ENCODE measurements around the gene ARMH1. TPM values are rescaled to one million over a fixed set of nuclear protein-coding genes. Genes with fewer than 3 reads are reported as not detected.

Gene ARMH1
- total RNA-seq, 2 experiments from 2014 or later, result 162 to 165 TPM

GRCh38 chr1:44651069-44651468, 23.4 kb upstream of the ARMH1 start:
- intact Hi-C loops (cut with micrococcal nuclease), result no loop called here

GRCh38 chr1:44652445-44653106, 21.9 kb upstream of the ARMH1 start:
- DNase-seq, result peak; percentile 84
- Mint-ChIP-seq H3K36me3 (ENCODE audit: low read depth) (peaks cover 7% of the 10 kb centered on the region), H3K4me3 (no peak overlapping the region), H3K4me1 (ENCODE audit: low read depth) (no peaks in the 10 kb centered on the region), H3K9me3 (no peaks in the 10 kb centered on the region), H3K27ac (no peak overlapping the region), H3K27me3 (no peaks in the 10 kb centered on the region)
- ATAC-seq, result peak; percentile 98
- ChIA-PET CTCF (interaction anchor here (0.6 to 5.2 kb wide), 56 partner anchors 7 to 1091 kb away, joined by 3 to 156 read pairs (median 4); partner anchors contain the start of genes ARMH1, BTBD19, DMAP1 and TMEM53), POLR2A (interaction anchor here (0.7 to 3.7 kb wide), 8 partner anchors 10 to 274 kb away, joined by 3 to 22 read pairs (median 4); no protein-coding TSS in a partner anchor)
- peak; percentile 85 for TF ChIP-seq CTCF (IDR thresholded peaks at IDR 0.05)
- intact Hi-C loops (cut with micrococcal nuclease), result loop anchor here (2.0 kb wide), 1 partner anchor 44 kb away; no protein-coding TSS in a partner anchor

More at GRCh38 chr1:44651069-44651468, 23.4 kb upstream of the ARMH1 start:
- H3K27ac Mint-ChIP-seq, result no peak overlapping the region
- no peaks in the 10 kb centered on the region for H3K4me1 Mint-ChIP-seq (ENCODE audit: low read depth)
- DNase-seq (no peak), ATAC-seq (no peak)
- no peak for TF ChIP-seq CTCF (IDR thresholded peaks at IDR 0.05)
- ChIA-PET CTCF (interaction anchor here (0.8 to 5.2 kb wide), 11 partner anchors 9 to 434 kb away, joined by 3 to 156 read pairs (median 12); partner anchors contain the start of genes ARMH1 and TMEM53), POLR2A (interaction anchor here (1.1 to 3.7 kb wide), 5 partner anchors 11 to 70 kb away, joined by 3 to 22 read pairs (median 6); no protein-coding TSS in a partner anchor)
- peaks cover 7% of the 10 kb centered on the region for H3K36me3 Mint-ChIP-seq (ENCODE audit: low read depth)
- H3K27me3 Mint-ChIP-seq, result no peaks in the 10 kb centered on the region
- H3K9me3 Mint-ChIP-seq, result no peaks in the 10 kb centered on the region
- no peak overlapping the region for H3K4me3 Mint-ChIP-seq

- H3K27ac Mint-ChIP-seq, result no peak overlapping the region
- peak; percentile 41 for TF ChIP-seq CTCF (IDR thresholded peaks at IDR 0.05)
- H3K36me3 Mint-ChIP-seq (ENCODE audit: low read depth), result peaks cover 7% of the 10 kb centered on the region
- H3K4me1 Mint-ChIP-seq (ENCODE audit: low read depth), result no peaks in the 10 kb centered on the region
- ChIA-PET POLR2A (interaction anchor here (0.7 to 3.7 kb wide), 6 partner anchors 9 to 274 kb away, joined by 3 to 22 read pairs (median 12); no protein-coding TSS in a partner anchor), CTCF (interaction anchor here (0.6 to 5.2 kb wide), 46 partner anchors 10 to 1092 kb away, joined by 3 to 156 read pairs (median 4); partner anchors contain the start of genes ARMH1, BTBD19, DMAP1 and TMEM53)
- H3K27me3 Mint-ChIP-seq, result no peaks in the 10 kb centered on the region
- peak; percentile 7 for ATAC-seq
- intact Hi-C loops (cut with micrococcal nuclease), result loop anchor here (2.0 kb wide), 1 partner anchor 45 kb away; no protein-coding TSS in a partner anchor
- no peaks in the 10 kb centered on the region for H3K9me3 Mint-ChIP-seq
- DNase-seq, result no peak
- H3K4me3 Mint-ChIP-seq, result no peak overlapping the region
Measured at GRCh38 chr1:44653107-44653964, 21.2 kb upstream of the ARMH1 start.

DNA sequence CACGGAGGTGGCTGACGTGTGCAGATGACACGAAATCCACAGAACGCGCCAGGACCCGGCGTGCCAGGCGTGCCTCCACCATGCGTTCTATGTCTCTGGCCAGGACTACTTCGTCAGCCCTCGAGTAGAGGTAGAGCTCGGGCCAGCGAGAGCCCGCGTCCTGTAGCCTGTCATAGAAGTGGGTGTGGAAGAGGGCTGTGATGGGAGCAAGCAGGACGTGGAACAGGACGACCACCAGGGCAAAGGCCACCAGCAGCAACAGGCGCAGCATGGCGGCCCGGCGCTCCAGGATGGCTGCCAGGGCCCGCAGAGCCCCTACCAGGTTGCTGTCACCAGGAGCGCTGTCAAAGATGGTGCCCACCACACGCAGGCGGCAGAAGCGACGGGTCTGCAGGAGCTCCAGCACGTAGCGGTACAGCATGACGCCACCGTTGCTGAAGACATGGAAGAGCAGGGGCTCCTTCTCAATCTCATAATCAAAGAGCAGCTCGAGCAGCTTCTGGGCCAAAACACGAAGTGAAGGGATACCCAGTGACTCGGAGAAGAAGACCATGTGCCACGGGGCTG, 19.8 kb upstream of the ARMH1 start:
- DNase-seq (no peak), ATAC-seq (no peak)
- intact Hi-C loops (cut with micrococcal nuclease), result no loop called here
- no peak for TF ChIP-seq CTCF (IDR thresholded peaks at IDR 0.05)
- ChIA-PET CTCF (interaction anchor here (1.1 to 1.6 kb wide), 3 partner anchors 13 to 38 kb away, joined by 3 to 7 read pairs (median 4); no protein-coding TSS in a partner anchor), POLR2A (interaction anchor here (1.1 kb wide), 1 partner anchor 23 kb away, joined by 4 read pairs; no protein-coding TSS in a partner anchor)
- H3K9me3 Mint-ChIP-seq, result no peaks in the 10 kb centered on the region
- H3K4me3 Mint-ChIP-seq, result no peak overlapping the region
- H3K36me3 Mint-ChIP-seq (ENCODE audit: low read depth), result peaks cover 4% of the 10 kb centered on the region
- no peak overlapping the region for H3K27ac Mint-ChIP-seq
- no peaks in the 10 kb centered on the region for H3K4me1 Mint-ChIP-seq (ENCODE audit: low read depth)
- no peaks in the 10 kb centered on the region for H3K27me3 Mint-ChIP-seq

Measured in activated CD8-positive, alpha-beta T cell treated with anti-CD3 and anti-CD28 coated beads for 36 hours (primary cell).